Hippocampal formation (tissue), 2 donors: Measurements from ENCODE around the gene TGIF2.
A peak's percentile ranks its signal among the peaks of the same experiment; 100 is the strongest.

ENCODE experiments used
- DNase-seq, 2 donors: peaks; one replicate each; lab custom pipeline; 2025; lab: John Stamatoyannopoulos, UW

Gene TGIF2

GRCh38 chr20:36573103-36573797 is at the start of gene TGIF2:
TSS of gene TGIF2 (plus strand) at chr20:36573597. CDS start at chr20:36578775, 5,178 bp downstream.
- peak in 1 of 2 donors; percentile 43 for DNase-seq

- no peak for DNase-seq
These were observed 47.6 kb upstream of the TGIF2 start for GRCh38 chr20:36525620-36526365.

GRCh38 chr20:36526521-36527011 is 46.8 kb upstream of the TGIF2 start:
- DNase-seq: no peak

GRCh38 chr20:36527331-36528125 is 45.9 kb upstream of the TGIF2 start:
- DNase-seq: no peak

- no peak for DNase-seq
These were observed 45.1 kb upstream of the TGIF2 start for GRCh38 chr20:36528176-36528874.

GRCh38 chr20:36528875-36529417 is 44.5 kb upstream of the TGIF2 start:
- no peak for DNase-seq

- DNase-seq: no peak
These were observed 41.0 kb upstream of the TGIF2 start for GRCh38 chr20:36532388-36532787.

GRCh38 chr20:36532822-36533221 is 40.6 kb upstream of the TGIF2 start:
- no peak for DNase-seq

GRCh38 chr20:36538026-36538722 is 35.2 kb upstream of the TGIF2 start:
- no peak for DNase-seq

GRCh38 chr20:36540551-36541211 is 32.7 kb upstream of the TGIF2 start:
- no peak for DNase-seq

GRCh38 chr20:36541227-36541767 is 32.1 kb upstream of the TGIF2 start, which contains the start of gene MYL9:
TSS of gene MYL9 (plus strand) at chr20:36541519. CDS start at chr20:36544885, 3,366 bp downstream.
- DNase-seq: no peak

- DNase-seq: no peak
These were observed 31.5 kb upstream of the TGIF2 start for GRCh38 chr20:36541768-36542488.

- no peak for DNase-seq
These were observed 30.7 kb upstream of the TGIF2 start for GRCh38 chr20:36542516-36543183.

GRCh38 chr20:36543184-36544133 is 29.9 kb upstream of the TGIF2 start:
- no peak for DNase-seq

- no peak for DNase-seq
These were observed 29.0 kb upstream of the TGIF2 start for GRCh38 chr20:36544134-36545018.

- DNase-seq: no peak
These were observed 27.2 kb upstream of the TGIF2 start for GRCh38 chr20:36546111-36546736.
